Measurements from ENCODE around the gene MARCHF2. TPM values are rescaled to one million over a fixed set of nuclear protein-coding genes. Genes with fewer than 3 reads are reported as not detected.

The MARCHF2 gene
- polyA plus RNA-seq, 1 donor from 2014 or later: 67.9 TPM

DNA sequence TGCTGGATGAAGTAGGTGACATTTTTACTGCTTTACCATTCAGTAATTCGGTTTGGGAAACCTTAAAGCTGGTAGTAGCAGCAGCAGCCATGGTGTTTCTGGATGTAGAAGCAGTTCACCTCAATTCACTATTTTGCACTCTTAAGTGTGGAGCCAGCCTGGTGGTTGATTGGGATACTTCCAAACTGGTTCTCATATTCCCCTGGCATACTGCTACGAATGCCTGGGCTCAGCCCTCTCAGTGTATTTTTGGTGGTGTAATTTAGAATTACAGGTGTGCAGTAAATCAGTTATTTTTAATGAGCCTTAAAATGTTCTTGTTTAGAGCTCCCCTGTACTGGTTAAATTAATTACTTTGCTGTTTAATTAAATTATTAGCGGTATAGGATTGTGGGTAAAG is 44.1 kb downstream of the MARCHF2 start:
- Histone ChIP-seq H3K79me2 (replicated peaks; ENCODE audit: insufficient read depth, low read length) (peaks cover 100% of the 10 kb centered on the region), H3K4me3 (ENCODE audit: low read length) (no peak overlapping the region), H3K9me3 (ENCODE audit: low read length) (no peaks in the 10 kb centered on the region), H3K36me3 (ENCODE audit: insufficient read depth, low read length) (peaks cover 9% of the 10 kb centered on the region), H3K9ac (ENCODE audit: low read length) (no peak overlapping the region), H3K9me2 (ENCODE audit: insufficient read depth, low read length) (no peaks in the 10 kb centered on the region), H3K4me2 (ENCODE audit: low read length) (no peak overlapping the region), H2AFZ (ENCODE audit: low read depth, low read length) (no peak overlapping the region), H3K27ac (ENCODE audit: low read length) (no peak overlapping the region), H3F3A (ENCODE audit: insufficient read depth, low read length, poor library complexity, severe bottlenecking) (no peaks in the 10 kb centered on the region), H4K20me1 (ENCODE audit: insufficient read depth) (peaks cover 80% of the 10 kb centered on the region), H3K27me3 (ENCODE audit: insufficient read depth, low read depth, low read length) (no peaks in the 10 kb centered on the region)
- TF ChIP-seq SMC3 (conservative IDR thresholded peaks at IDR 0.05; ENCODE audit: poor library complexity) (no peak), MXI1 (conservative IDR thresholded peaks at IDR 0.05; ENCODE audit: poor library complexity, severe bottlenecking) (no peak), POLR2AphosphoS5 (IDR thresholded peaks at IDR 0.05) (no peak), REST (IDR thresholded peaks at IDR 0.05; ENCODE audit: borderline replicate concordance) (no peak), EZH2 (IDR thresholded peaks at IDR 0.05; ENCODE audit: borderline replicate concordance, insufficient read depth, low read length, poor library complexity, severe bottlenecking) (no peak), TAF1 (IDR thresholded peaks at IDR 0.05; ENCODE audit: low read depth) (no peak), RAD21 (conservative IDR thresholded peaks at IDR 0.05) (no peak), EP300 (conservative IDR thresholded peaks at IDR 0.05; ENCODE audit: poor library complexity, severe bottlenecking) (no peak)
- TF ChIP-seq, protein P1, sequence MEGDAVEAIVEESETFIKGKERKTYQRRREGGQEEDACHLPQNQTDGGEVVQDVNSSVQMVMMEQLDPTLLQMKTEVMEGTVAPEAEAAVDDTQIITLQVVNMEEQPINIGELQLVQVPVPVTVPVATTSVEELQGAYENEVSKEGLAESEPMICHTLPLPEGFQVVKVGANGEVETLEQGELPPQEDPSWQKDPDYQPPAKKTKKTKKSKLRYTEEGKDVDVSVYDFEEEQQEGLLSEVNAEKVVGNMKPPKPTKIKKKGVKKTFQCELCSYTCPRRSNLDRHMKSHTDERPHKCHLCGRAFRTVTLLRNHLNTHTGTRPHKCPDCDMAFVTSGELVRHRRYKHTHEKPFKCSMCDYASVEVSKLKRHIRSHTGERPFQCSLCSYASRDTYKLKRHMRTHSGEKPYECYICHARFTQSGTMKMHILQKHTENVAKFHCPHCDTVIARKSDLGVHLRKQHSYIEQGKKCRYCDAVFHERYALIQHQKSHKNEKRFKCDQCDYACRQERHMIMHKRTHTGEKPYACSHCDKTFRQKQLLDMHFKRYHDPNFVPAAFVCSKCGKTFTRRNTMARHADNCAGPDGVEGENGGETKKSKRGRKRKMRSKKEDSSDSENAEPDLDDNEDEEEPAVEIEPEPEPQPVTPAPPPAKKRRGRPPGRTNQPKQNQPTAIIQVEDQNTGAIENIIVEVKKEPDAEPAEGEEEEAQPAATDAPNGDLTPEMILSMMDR (IDR thresholded peaks at IDR 0.05; ENCODE audit: poor library complexity, severe bottlenecking): no peak

GRCh38 chr19:8457827-8458226 is 44.7 kb downstream of the MARCHF2 start:
- H3K27ac ChIP-seq (ENCODE audit: low read length): no peak overlapping the region
- no peaks in the 10 kb centered on the region for H3K9me3 ChIP-seq (ENCODE audit: low read length)
- no peaks in the 10 kb centered on the region for H3K27me3 ChIP-seq (ENCODE audit: insufficient read depth, low read depth, low read length)
- H3K4me3 ChIP-seq (ENCODE audit: low read length): no peak overlapping the region
- H3K36me3 ChIP-seq (ENCODE audit: insufficient read depth, low read length): peaks cover 9% of the 10 kb centered on the region
- no peaks in the 10 kb centered on the region for H3K9me2 ChIP-seq (ENCODE audit: insufficient read depth, low read length)
- no peak overlapping the region for H3K9ac ChIP-seq (ENCODE audit: low read length)
- H3K4me2 ChIP-seq (ENCODE audit: low read length): no peak overlapping the region
- peaks cover 79% of the 10 kb centered on the region for H4K20me1 ChIP-seq (ENCODE audit: insufficient read depth)
- TF ChIP-seq POLR2AphosphoS5 (IDR thresholded peaks at IDR 0.05): no peak
- no peak for TF ChIP-seq EP300 (conservative IDR thresholded peaks at IDR 0.05; ENCODE audit: poor library complexity, severe bottlenecking)
- TF ChIP-seq, protein P1 (IDR thresholded peaks at IDR 0.05; ENCODE audit: poor library complexity, severe bottlenecking): no peak
- no peak for TF ChIP-seq EZH2 (IDR thresholded peaks at IDR 0.05; ENCODE audit: borderline replicate concordance, insufficient read depth, low read length, poor library complexity, severe bottlenecking)
- TF ChIP-seq MXI1 (conservative IDR thresholded peaks at IDR 0.05; ENCODE audit: poor library complexity, severe bottlenecking): no peak
- TF ChIP-seq RAD21 (conservative IDR thresholded peaks at IDR 0.05): no peak
- no peak for TF ChIP-seq TAF1 (IDR thresholded peaks at IDR 0.05; ENCODE audit: low read depth)
- TF ChIP-seq REST (IDR thresholded peaks at IDR 0.05; ENCODE audit: borderline replicate concordance): no peak
- TF ChIP-seq SMC3 (conservative IDR thresholded peaks at IDR 0.05; ENCODE audit: poor library complexity): no peak
- peaks cover 100% of the 10 kb centered on the region for H3K79me2 ChIP-seq (replicated peaks; ENCODE audit: insufficient read depth, low read length)
- no peak overlapping the region for H2AFZ ChIP-seq (ENCODE audit: low read depth, low read length)
- no peaks in the 10 kb centered on the region for H3F3A ChIP-seq (ENCODE audit: insufficient read depth, low read length, poor library complexity, severe bottlenecking)

Measured in neural cell (in vitro differentiated cells).